PFSK-1 (cell line): Measurements from ENCODE around the gene ZNF282.

Experiments
- FOXP2 ChIP-seq: optimal IDR thresholded peaks from 2 replicates; pipeline ENCODE3; 2011; ENCODE audit warnings: borderline replicate concordance, control low read depth, inconsistent platforms; ENCODE audit not compliant: insufficient read depth; ENCODE audit errors: extremely low read length, extremely low read depth
- POLR2AphosphoS5 ChIP-seq: IDR thresholded peaks from 2 replicates; pipeline ENCODE4 v1.6.1; 2012; ENCODE audit warnings: low read depth, mild to moderate bottlenecking, control low read depth, low read length, moderate library complexity
- SIN3A ChIP-seq: IDR thresholded peaks from 2 replicates; pipeline ENCODE4 v1.6.1; 2012; ENCODE audit warnings: mild to moderate bottlenecking, low read length, moderate library complexity, borderline replicate concordance; ENCODE audit not compliant: insufficient read depth
- TAF1 ChIP-seq: IDR thresholded peaks from 2 replicates; pipeline ENCODE4 v1.6.1; 2012; ENCODE audit warnings: low read length, control low read depth, borderline replicate concordance; ENCODE audit not compliant: insufficient read depth
- TF ChIP-seq, protein P1 (sequence below), 2 experiments: IDR thresholded peaks; 2 replicates each; pipeline versions ENCODE4 v1.6.1 to v1.8.0; 2011 to 2012; ENCODE audit warnings: low read depth in 2 of 2, low read length in 2 of 2, control low read depth in 1 of 2, inconsistent platforms in 1 of 2, mild to moderate bottlenecking in 1 of 2, moderate library complexity in 1 of 2; ENCODE audit not compliant: insufficient read depth in 1 of 2

ZNF282 gene

DNA sequence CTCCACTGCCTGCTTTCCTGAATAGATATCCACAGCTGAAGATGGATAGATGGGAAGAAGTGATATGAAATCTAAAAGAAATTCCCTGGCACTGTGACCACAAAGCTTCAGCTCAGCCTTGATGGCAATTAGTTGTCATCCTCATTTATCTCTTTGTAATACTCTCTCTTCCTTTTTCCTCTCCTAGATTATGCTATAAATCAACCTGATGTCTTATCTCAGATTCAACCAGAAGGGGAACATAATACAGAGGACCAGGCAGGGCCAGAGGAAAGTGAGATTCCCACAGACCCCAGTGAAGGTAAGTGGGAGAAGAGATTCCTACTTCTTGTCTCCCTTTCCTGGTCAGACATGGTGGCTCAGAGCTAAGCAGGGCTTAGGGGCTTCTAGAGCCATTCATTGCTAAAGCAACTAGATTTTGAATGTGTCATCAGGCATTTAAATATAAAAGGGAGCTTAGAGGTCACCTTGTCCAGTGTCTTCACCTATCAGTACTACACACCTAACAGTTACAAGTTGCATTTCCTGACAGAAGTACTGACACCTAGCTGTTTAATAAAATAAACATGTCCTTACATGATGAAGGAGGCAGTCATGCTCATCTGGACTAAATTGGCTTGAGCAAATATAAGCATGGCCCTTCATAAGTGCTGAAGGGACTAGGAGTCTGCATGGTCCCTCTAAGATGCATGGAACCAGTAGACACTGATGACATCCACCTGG, 28.6 kb upstream of the ZNF282 start:
- TF ChIP-seq FOXP2 (no peak), SIN3A (no peak), TAF1 (no peak), POLR2AphosphoS5 (no peak)
- TF ChIP-seq, protein P1, sequence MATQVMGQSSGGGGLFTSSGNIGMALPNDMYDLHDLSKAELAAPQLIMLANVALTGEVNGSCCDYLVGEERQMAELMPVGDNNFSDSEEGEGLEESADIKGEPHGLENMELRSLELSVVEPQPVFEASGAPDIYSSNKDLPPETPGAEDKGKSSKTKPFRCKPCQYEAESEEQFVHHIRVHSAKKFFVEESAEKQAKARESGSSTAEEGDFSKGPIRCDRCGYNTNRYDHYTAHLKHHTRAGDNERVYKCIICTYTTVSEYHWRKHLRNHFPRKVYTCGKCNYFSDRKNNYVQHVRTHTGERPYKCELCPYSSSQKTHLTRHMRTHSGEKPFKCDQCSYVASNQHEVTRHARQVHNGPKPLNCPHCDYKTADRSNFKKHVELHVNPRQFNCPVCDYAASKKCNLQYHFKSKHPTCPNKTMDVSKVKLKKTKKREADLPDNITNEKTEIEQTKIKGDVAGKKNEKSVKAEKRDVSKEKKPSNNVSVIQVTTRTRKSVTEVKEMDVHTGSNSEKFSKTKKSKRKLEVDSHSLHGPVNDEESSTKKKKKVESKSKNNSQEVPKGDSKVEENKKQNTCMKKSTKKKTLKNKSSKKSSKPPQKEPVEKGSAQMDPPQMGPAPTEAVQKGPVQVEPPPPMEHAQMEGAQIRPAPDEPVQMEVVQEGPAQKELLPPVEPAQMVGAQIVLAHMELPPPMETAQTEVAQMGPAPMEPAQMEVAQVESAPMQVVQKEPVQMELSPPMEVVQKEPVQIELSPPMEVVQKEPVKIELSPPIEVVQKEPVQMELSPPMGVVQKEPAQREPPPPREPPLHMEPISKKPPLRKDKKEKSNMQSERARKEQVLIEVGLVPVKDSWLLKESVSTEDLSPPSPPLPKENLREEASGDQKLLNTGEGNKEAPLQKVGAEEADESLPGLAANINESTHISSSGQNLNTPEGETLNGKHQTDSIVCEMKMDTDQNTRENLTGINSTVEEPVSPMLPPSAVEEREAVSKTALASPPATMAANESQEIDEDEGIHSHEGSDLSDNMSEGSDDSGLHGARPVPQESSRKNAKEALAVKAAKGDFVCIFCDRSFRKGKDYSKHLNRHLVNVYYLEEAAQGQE (IDR thresholded peaks at IDR 0.05; ENCODE audit: insufficient read depth in 1 of 2, low read depth in 2 of 2, low read length in 2 of 2): no peak

DNA sequence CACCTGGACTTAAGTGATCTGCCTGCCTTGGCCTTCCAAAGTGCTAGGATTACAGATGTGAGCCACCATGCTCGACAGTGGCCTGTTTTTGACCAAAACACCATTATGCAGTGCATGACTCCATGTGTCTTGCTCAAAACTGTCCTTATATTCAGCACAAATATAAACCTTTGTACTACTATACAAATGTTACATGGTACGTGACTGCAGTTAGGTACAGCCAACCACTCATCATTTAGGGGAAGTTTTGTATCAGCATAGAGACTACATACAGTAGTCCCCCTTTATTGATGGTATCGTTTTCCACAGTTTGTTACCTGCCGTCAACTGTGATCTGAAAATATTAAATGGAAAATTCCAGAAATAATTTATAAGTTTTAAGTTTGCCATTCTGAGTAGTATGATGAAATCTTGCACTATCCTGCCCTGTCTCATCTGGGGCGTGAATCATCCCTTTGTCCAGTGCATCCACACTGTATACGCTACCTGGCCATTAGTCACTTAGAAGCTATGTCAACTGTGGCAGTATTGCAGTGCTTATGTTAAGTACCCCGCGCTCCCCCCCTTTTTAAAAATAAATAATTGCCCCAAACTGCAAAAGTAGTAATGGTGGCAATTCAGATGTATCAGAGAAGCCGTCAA, 23.3 kb upstream of the ZNF282 start:
- no peak for TF ChIP-seq TAF1

DNA sequence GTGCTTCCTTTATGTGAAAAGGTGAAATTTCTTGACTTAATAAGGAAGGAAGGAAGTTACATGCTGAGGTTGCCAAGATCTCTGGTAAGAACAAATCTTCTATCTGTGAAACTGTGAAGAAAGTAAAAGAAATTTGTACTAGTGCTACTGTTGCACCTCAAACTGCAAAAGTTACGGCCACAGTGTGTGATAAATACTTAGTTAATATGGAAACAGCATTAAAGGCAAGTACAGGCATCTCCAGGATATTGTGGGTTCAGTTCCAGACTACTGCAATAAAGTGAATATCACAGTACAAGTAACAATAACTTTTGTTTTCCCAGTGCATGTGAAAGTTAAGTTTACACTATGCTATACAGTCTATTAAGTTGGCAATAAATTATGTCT, 22.8 kb upstream of the ZNF282 start:
- TF ChIP-seq TAF1: no peak
- TF ChIP-seq, protein P1 (IDR thresholded peaks at IDR 0.05; ENCODE audit: insufficient read depth in 1 of 2, low read depth in 2 of 2, low read length in 2 of 2): no peak

DNA sequence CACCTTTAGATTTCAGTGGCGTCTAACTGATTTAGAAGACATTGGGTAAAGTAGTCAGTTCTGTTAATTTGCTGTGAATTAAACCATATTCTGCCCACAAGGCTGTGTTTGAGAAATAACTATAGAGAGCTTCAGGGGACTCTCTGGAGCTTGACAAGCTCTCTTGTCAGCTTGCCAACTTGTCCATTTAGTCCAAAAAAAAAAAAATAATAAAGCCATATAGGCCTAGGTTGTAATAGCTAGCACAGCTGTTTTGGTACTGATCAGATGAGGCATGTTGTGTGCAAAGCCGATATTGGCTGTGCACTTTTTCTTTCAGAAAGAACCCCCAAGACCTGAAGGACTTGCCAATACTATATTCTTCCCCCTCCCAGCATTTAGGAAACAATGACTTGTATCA, 20.2 kb upstream of the ZNF282 start:
- no peak for TF ChIP-seq POLR2AphosphoS5
- no peak for TF ChIP-seq TAF1
- TF ChIP-seq SIN3A: no peak

DNA sequence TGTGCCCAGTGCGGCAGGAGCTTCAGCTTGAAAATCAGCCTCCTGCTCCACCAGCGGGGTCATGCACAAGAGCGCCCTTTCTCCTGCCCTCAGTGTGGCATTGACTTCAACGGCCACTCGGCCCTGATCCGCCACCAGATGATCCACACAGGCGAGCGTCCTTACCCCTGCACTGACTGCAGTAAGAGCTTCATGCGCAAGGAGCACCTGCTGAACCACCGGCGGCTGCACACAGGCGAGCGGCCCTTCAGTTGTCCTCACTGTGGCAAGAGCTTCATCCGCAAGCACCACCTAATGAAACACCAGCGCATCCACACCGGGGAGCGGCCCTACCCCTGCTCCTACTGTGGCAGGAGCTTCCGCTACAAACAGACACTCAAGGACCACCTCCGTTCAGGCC, 16.1 kb upstream of the ZNF282 start:
- no peak for TF ChIP-seq FOXP2
- TF ChIP-seq POLR2AphosphoS5: no peak
- no peak for TF ChIP-seq SIN3A
- TF ChIP-seq, protein P1 (IDR thresholded peaks at IDR 0.05; ENCODE audit: insufficient read depth in 1 of 2, low read depth in 2 of 2, low read length in 2 of 2): no peak
- TF ChIP-seq TAF1: no peak

DNA sequence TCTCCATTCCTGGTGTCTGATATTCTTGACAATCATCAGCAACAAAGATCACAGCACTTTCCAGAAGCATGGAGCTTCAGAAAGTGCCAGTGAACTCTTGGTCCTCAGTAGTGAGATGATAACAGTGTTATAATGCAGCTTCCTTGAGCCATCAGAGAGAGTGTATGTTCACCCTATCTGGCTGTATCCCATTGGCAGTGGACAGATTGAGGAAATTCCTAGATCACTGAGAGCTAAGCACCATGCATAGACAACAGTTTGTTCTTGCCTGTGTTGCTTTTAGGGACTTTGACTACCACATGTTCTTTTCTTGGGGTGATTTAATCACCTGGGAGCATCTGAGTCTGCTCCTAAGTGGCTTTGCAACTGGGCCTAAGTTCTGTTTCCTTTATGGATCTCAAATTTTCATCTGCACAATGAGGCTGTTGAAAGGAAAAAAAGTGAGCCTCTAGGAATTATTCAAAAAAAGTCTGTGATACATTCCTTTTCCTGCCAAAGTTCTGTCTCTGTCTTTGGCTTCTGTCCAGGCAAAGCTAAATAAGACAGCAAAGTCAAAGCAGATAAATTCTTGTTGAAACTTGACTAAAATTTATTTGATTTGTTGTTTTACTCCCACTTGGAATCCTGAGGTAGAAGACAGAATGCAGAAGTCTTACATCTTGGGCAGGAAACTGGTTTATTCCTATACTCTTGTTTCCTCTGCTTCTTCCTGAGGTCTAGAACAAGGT, 14.5 kb upstream of the ZNF282 start:
- TF ChIP-seq FOXP2 (no peak), SIN3A (no peak), TAF1 (no peak), POLR2AphosphoS5 (no peak)
- TF ChIP-seq, protein P1 (IDR thresholded peaks at IDR 0.05; ENCODE audit: insufficient read depth in 1 of 2, low read depth in 2 of 2, low read length in 2 of 2): no peak
